Measurements from ENCODE around the gene DCLRE1C. TPM values are rescaled to one million over a fixed set of nuclear protein-coding genes. Genes with fewer than 3 reads are reported as not detected.

The DCLRE1C gene
- total and polyA plus RNA-seq, 9 of the 15 experiments (the other 6 are each of a cell fraction or from before 2014, with no cell fraction given) = 8.8 to 22.2 (median 13.9) TPM

GRCh38 chr10:14954001-14954770 is at the start of gene DCLRE1C (continued):
- TF ChIP-seq ZNF174 (CRISPR knock-in tag; IDR thresholded peaks at IDR 0.05) (no peak), SMAD2 (IDR thresholded peaks at IDR 0.05; ENCODE audit: low read depth, low read length) (no peak), ZNF785 (CRISPR knock-in tag; IDR thresholded peaks at IDR 0.05) (no peak), BRCA1 (IDR thresholded peaks at IDR 0.05) (no peak), BRCA1 (CRISPR knock-in tag; IDR thresholded peaks at IDR 0.05) (no peak), MIER1 (IDR thresholded peaks at IDR 0.05; ENCODE audit: low read depth) (no peak), NR4A1 (CRISPR knock-in tag; IDR thresholded peaks at IDR 0.05) (0 out of 2 replicates have a peak, but pooled peaks have one; percentile 31), NR4A1 (tag; IDR thresholded peaks at IDR 0.05) (0 out of 2 replicates have a peak, but pooled peaks have one; percentile 25), ZNF436 (CRISPR knock-in tag; IDR thresholded peaks at IDR 0.05) (no peak), LEF1 (IDR thresholded peaks at IDR 0.05) (peak; percentile 29; the same call in 1 of the 2 replicates), ELF2 (CRISPR knock-in tag; IDR thresholded peaks at IDR 0.05) (peak; percentile 95), ZNF143 (CRISPR knock-in tag; IDR thresholded peaks at IDR 0.05) (no peak), ZNF518B (CRISPR knock-in tag; IDR thresholded peaks at IDR 0.05) (no peak), NFYB (IDR thresholded peaks at IDR 0.05; ENCODE audit: extremely low read depth, insufficient read length) (peak; percentile 97), NR1H2 (CRISPR knock-in tag; IDR thresholded peaks at IDR 0.05) (no peak), HLTF (IDR thresholded peaks at IDR 0.05) (no peak), LARP7 (IDR thresholded peaks at IDR 0.05) (no peak), POLR3A (IDR thresholded peaks at IDR 0.05; ENCODE audit: borderline replicate concordance, extremely low read depth, insufficient read depth, insufficient read length) (no peak)
- TF ChIP-seq, protein P1, sequence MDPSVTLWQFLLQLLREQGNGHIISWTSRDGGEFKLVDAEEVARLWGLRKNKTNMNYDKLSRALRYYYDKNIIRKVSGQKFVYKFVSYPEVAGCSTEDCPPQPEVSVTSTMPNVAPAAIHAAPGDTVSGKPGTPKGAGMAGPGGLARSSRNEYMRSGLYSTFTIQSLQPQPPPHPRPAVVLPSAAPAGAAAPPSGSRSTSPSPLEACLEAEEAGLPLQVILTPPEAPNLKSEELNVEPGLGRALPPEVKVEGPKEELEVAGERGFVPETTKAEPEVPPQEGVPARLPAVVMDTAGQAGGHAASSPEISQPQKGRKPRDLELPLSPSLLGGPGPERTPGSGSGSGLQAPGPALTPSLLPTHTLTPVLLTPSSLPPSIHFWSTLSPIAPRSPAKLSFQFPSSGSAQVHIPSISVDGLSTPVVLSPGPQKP (CRISPR knock-in tag; IDR thresholded peaks at IDR 0.05) = no peak
- TF ChIP-seq, protein P2, sequence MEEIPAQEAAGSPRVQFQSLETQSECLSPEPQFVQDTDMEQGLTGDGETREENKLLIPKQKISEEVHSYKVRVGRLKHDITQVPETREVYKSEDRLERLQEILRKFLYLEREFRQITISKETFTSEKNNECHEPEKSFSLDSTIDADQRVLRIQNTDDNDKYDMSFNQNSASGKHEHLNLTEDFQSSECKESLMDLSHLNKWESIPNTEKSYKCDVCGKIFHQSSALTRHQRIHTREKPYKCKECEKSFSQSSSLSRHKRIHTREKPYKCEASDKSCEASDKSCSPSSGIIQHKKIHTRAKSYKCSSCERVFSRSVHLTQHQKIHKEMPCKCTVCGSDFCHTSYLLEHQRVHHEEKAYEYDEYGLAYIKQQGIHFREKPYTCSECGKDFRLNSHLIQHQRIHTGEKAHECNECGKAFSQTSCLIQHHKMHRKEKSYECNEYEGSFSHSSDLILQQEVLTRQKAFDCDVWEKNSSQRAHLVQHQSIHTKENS (CRISPR knock-in tag; IDR thresholded peaks at IDR 0.05) = no peak
- TF ChIP-seq, protein P3, sequence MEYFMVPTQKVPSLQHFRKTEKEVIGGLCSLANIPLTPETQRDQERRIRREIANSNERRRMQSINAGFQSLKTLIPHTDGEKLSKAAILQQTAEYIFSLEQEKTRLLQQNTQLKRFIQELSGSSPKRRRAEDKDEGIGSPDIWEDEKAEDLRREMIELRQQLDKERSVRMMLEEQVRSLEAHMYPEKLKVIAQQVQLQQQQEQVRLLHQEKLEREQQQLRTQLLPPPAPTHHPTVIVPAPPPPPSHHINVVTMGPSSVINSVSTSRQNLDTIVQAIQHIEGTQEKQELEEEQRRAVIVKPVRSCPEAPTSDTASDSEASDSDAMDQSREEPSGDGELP (CRISPR knock-in tag; IDR thresholded peaks at IDR 0.05; ENCODE audit: borderline replicate concordance) = peak; percentile 93
- TF ChIP-seq, protein P4, sequence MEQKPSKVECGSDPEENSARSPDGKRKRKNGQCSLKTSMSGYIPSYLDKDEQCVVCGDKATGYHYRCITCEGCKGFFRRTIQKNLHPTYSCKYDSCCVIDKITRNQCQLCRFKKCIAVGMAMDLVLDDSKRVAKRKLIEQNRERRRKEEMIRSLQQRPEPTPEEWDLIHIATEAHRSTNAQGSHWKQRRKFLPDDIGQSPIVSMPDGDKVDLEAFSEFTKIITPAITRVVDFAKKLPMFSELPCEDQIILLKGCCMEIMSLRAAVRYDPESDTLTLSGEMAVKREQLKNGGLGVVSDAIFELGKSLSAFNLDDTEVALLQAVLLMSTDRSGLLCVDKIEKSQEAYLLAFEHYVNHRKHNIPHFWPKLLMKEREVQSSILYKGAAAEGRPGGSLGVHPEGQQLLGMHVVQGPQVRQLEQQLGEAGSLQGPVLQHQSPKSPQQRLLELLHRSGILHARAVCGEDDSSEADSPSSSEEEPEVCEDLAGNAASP (IDR thresholded peaks at IDR 0.05) = no peak
